ENCODE results near the gene MRAP2.

DNA sequence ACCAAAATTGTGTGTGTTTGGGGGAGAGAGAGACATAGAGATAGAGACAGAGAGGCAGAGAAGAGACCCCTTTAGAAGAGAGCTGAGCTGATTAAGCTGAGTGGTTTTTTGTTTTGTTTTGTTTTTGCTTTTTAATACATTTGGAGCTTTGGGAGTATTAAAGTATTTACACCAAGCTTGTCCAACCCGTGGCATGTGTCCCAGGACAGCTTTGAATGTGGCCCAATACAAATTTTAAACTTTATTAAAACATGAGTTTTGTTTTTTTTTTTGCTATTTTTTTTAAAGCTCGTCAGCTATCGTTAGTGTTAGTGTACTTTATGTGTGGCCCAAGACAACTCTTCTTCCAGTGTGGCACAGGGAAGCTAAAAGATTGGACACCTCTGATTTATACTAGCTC, 56.0 kb downstream of the MRAP2 start:
- TF ChIP-seq CREB1 (IDR thresholded peaks at IDR 0.05; ENCODE audit: low read depth) = no peak
- no peak for TF ChIP-seq FOXM1 (IDR thresholded peaks at IDR 0.05; ENCODE audit: borderline replicate concordance, low read depth)
- TF ChIP-seq, protein P1, sequence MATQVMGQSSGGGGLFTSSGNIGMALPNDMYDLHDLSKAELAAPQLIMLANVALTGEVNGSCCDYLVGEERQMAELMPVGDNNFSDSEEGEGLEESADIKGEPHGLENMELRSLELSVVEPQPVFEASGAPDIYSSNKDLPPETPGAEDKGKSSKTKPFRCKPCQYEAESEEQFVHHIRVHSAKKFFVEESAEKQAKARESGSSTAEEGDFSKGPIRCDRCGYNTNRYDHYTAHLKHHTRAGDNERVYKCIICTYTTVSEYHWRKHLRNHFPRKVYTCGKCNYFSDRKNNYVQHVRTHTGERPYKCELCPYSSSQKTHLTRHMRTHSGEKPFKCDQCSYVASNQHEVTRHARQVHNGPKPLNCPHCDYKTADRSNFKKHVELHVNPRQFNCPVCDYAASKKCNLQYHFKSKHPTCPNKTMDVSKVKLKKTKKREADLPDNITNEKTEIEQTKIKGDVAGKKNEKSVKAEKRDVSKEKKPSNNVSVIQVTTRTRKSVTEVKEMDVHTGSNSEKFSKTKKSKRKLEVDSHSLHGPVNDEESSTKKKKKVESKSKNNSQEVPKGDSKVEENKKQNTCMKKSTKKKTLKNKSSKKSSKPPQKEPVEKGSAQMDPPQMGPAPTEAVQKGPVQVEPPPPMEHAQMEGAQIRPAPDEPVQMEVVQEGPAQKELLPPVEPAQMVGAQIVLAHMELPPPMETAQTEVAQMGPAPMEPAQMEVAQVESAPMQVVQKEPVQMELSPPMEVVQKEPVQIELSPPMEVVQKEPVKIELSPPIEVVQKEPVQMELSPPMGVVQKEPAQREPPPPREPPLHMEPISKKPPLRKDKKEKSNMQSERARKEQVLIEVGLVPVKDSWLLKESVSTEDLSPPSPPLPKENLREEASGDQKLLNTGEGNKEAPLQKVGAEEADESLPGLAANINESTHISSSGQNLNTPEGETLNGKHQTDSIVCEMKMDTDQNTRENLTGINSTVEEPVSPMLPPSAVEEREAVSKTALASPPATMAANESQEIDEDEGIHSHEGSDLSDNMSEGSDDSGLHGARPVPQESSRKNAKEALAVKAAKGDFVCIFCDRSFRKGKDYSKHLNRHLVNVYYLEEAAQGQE (IDR thresholded peaks at IDR 0.05; ENCODE audit: low read depth) = no peak
- TF ChIP-seq NFIC (IDR thresholded peaks at IDR 0.05) = no peak
- TF ChIP-seq EGR1 (IDR thresholded peaks at IDR 0.05) = no peak
- TF ChIP-seq RAD21 (IDR thresholded peaks at IDR 0.05; ENCODE audit: low read depth) = no peak
- TF ChIP-seq EP300 (IDR thresholded peaks at IDR 0.05; ENCODE audit: borderline replicate concordance) = no peak
- TF ChIP-seq TEAD4 (IDR thresholded peaks at IDR 0.05) = no peak

Measured in Ishikawa (cell line).